Natural killer cell (primary cell): Measurements from ENCODE around the gene PCBP3. TPM values are rescaled to one million over a fixed set of nuclear protein-coding genes. Genes with fewer than 3 reads are reported as not detected.

Experiments
- ATAC-seq, 3 donors: fragments of 150-1000 bp in 2 of 3; fragments of 200-7000 bp in 1 of 3; cut with Tn5 transposase; 1 replicate in 1 of 3; 2 replicates in 2 of 3; pipeline ENCODE4 v1.10.0; 2021; ENCODE audit warnings: mild to moderate bottlenecking in 2 of 3, moderate library complexity in 2 of 3
- DNase-seq, 2 donors: peaks; one replicate each; pipeline versions ENCODE4 v3.0.0 to v3.0.0-alpha.2; 2013 to 2021; ENCODE audit warnings: mixed read lengths in 1 of 2
- H3K27ac ChIP-seq: one replicate; pipeline ENCODE4 v1.5.1; 2013; ENCODE audit warnings: mild to moderate bottlenecking, low read length
- H3K27me3 ChIP-seq: one replicate; pipeline ENCODE4 v1.6.1; 2013; ENCODE audit warnings: low read length; ENCODE audit not compliant: control insufficient read depth, insufficient read depth
- H3K36me3 ChIP-seq: one replicate; pipeline ENCODE4 v1.6.1; 2013; ENCODE audit warnings: low read length; ENCODE audit not compliant: control insufficient read depth, insufficient read depth
- H3K4me1 ChIP-seq: one replicate; pipeline ENCODE4 v1.6.1; 2013; ENCODE audit warnings: low read length; ENCODE audit not compliant: control insufficient read depth, insufficient read depth
- H3K4me3 ChIP-seq: one replicate; pipeline ENCODE4 v1.5.1; 2013; ENCODE audit warnings: low read length
- H3K9me3 ChIP-seq: one replicate; pipeline ENCODE4 v1.6.1; 2013; ENCODE audit warnings: low read length; ENCODE audit not compliant: control insufficient read depth, insufficient read depth
- H3K27ac Mint-ChIP-seq, 2 donors: one replicate each; pipeline ENCODE4 v1.8.0; 2022; ENCODE audit warnings: mild to moderate bottlenecking in 2 of 2, mixed read lengths in 2 of 2, moderate library complexity in 1 of 2
- H3K27me3 Mint-ChIP-seq, 2 donors: one replicate each; pipeline ENCODE4 v1.8.0; 2022; ENCODE audit warnings: low read depth in 2 of 2, mixed read lengths in 2 of 2
- H3K36me3 Mint-ChIP-seq: one replicate; pipeline ENCODE4 v1.8.0; 2022; ENCODE audit warnings: mixed read lengths
- H3K4me1 Mint-ChIP-seq, 2 donors: one replicate each; pipeline ENCODE4 v1.8.0; 2022; ENCODE audit warnings: mixed read lengths in 2 of 2
- H3K4me3 Mint-ChIP-seq: one replicate; pipeline ENCODE4 v1.8.0; 2022; ENCODE audit warnings: mild to moderate bottlenecking, moderate library complexity, mixed read lengths
- H3K9me3 Mint-ChIP-seq, 2 donors: one replicate each; pipeline ENCODE4 v1.8.0; 2022; ENCODE audit warnings: mixed read lengths in 2 of 2
- CTCF ChIP-seq: fragments of 200-600 bp; IDR thresholded peaks from one replicate; pipeline ENCODE4 v1.8.0; 2022; ENCODE audit warnings: antibody characterized with exemption
- WGBS: methylation state at CpG from one replicate; pipeline ENCODE4 v1.1.7; 2013; ENCODE audit warnings: missing lambda C conversion rate; ENCODE audit not compliant: insufficient coverage; 5-methylcytosine and 5-hydroxymethylcytosine counted together
- intact Hi-C: fragments of 100-400 bp; cut with micrococcal nuclease; formaldehyde crosslinking; loops from one replicate; pipeline ENCODE4 v1.14.2; 2022
- total RNA-seq, 4 donors: library from RNA; stranded (reverse); fragments of 120-200 nt in 1 of 4; gene quantifications; one replicate each; pipeline versions ENCODE4 v1.2.3 to v1.2.4, GENCODE V29; 2013 to 2022

PCBP3 gene
- total RNA-seq, 3 donors from 2014 or later (not counting 1 experiment from before 2014, with no cell fraction given) = 0.50 to 3.0 (median 0.52) TPM

- Histone ChIP-seq H3K9me3 (no peaks in the 10 kb centered on the region), H3K4me3 (no peak overlapping the region), H3K4me1 (no peaks in the 10 kb centered on the region), H3K36me3 (no peaks in the 10 kb centered on the region), H3K27me3 (no peaks in the 10 kb centered on the region), H3K27ac (no peak overlapping the region)
- intact Hi-C loops = no loop called here
- DNase-seq (no peak), ATAC-seq (no peak)
- TF ChIP-seq CTCF = no peak
- Mint-ChIP-seq H3K4me3 (no peak overlapping the region), H3K36me3 (no peaks in the 10 kb centered on the region), H3K4me1 (no peaks in the 10 kb centered on the region), H3K27ac (no peak overlapping the region), H3K9me3 (no peaks in the 10 kb centered on the region), H3K27me3 (no peaks in the 10 kb centered on the region)
- 95% methylated on average over 18 of the region's 23 CpGs for WGBS
Observed at GRCh38 chr21:45909238-45909988, 265.9 kb downstream of the PCBP3 start.

- Mint-ChIP-seq H3K4me1 (no peaks in the 10 kb centered on the region), H3K36me3 (no peaks in the 10 kb centered on the region), H3K27me3 (no peaks in the 10 kb centered on the region), H3K9me3 (no peaks in the 10 kb centered on the region), H3K4me3 (no peak overlapping the region), H3K27ac (no peak overlapping the region)
- no peaks in the 10 kb centered on the region for H3K4me1 ChIP-seq
- intact Hi-C loops = no loop called here
- H3K4me3 ChIP-seq = no peak overlapping the region
- no peaks in the 10 kb centered on the region for H3K27me3 ChIP-seq
- no peak overlapping the region for H3K27ac ChIP-seq
- no peaks in the 10 kb centered on the region for H3K9me3 ChIP-seq
- 82% methylated on average over 3 of the region's 5 CpGs for WGBS
- ATAC-seq = no peak
- TF ChIP-seq CTCF = no peak
- no peak for DNase-seq
- H3K36me3 ChIP-seq = no peaks in the 10 kb centered on the region
Observed at GRCh38 chr21:45910155-45910547, 266.6 kb downstream of the PCBP3 start.

- H3K27ac ChIP-seq = no peak overlapping the region
- H3K4me1 ChIP-seq = peaks cover 1% of the 10 kb centered on the region
- no peak overlapping the region for H3K4me3 Mint-ChIP-seq
- ATAC-seq = no peak
- no peak overlapping the region for H3K27ac Mint-ChIP-seq
- no peaks in the 10 kb centered on the region for H3K27me3 Mint-ChIP-seq
- H3K36me3 Mint-ChIP-seq = no peaks in the 10 kb centered on the region
- 90% methylated on average over 28 of the region's 28 CpGs for WGBS
- TF ChIP-seq CTCF = no peak
- no peaks in the 10 kb centered on the region for H3K4me1 Mint-ChIP-seq
- H3K9me3 ChIP-seq = no peaks in the 10 kb centered on the region
- no peaks in the 10 kb centered on the region for H3K9me3 Mint-ChIP-seq
- H3K27me3 ChIP-seq = no peaks in the 10 kb centered on the region
- intact Hi-C loops = no loop called here
- no peak for DNase-seq
- H3K4me3 ChIP-seq = no peak overlapping the region
- no peaks in the 10 kb centered on the region for H3K36me3 ChIP-seq
Observed at GRCh38 chr21:45910548-45911221, 267.2 kb downstream of the PCBP3 start.
